GM23338 (cell line): Measurements from ENCODE around the gene PROS1. TPM values are rescaled to one million over a fixed set of nuclear protein-coding genes. Genes with fewer than 3 reads are reported as not detected.

Experiments
- ATAC-seq: fragments of 200-7000 bp; cut with Tn5 transposase; 3 replicates; pipeline ENCODE4 v1.9.1; 2020
- DNase-seq: peaks from one replicate; pipeline ENCODE4 v3.0.0-alpha.2; 2015; ENCODE audit warnings: low spot score
- H2AFZ ChIP-seq: fragments of 200-600 bp; sonication (generic); 2 replicates; pipeline ENCODE4 v1.8.0; 2016; ENCODE audit warnings: antibody characterized with exemption, mild to moderate bottlenecking, moderate library complexity
- H3F3A ChIP-seq: fragments of 200-600 bp; sonication (generic); replicated peaks from 2 replicates; pipeline ENCODE4 v1.8.0; 2017; ENCODE audit warnings: antibody characterized with exemption, mixed run types, low read depth
- H3K27ac ChIP-seq: fragments of 200-600 bp; sonication (generic); 2 replicates; pipeline ENCODE4 v1.6.1; 2016; ENCODE audit warnings: low read depth
- H3K27me3 ChIP-seq: fragments of 200-600 bp; sonication (generic); 2 replicates; pipeline ENCODE4 v1.8.0; 2016; ENCODE audit warnings: mild to moderate bottlenecking, mixed run types, moderate library complexity; ENCODE audit not compliant: insufficient read depth
- H3K36me3 ChIP-seq: fragments of 200-600 bp; sonication (generic); 2 replicates; pipeline ENCODE4 v1.8.0; 2016; ENCODE audit warnings: mild to moderate bottlenecking; ENCODE audit not compliant: insufficient read depth
- H3K4me1 ChIP-seq: fragments of 200-600 bp; sonication (generic); 2 replicates; pipeline ENCODE4 v1.8.0; 2016; ENCODE audit warnings: mild to moderate bottlenecking, moderate library complexity; ENCODE audit not compliant: insufficient read depth
- H3K4me2 ChIP-seq: fragments of 200-600 bp; sonication (generic); 2 replicates; pipeline ENCODE4 v1.7.1; 2017; ENCODE audit warnings: mixed run types
- H3K4me3 ChIP-seq: fragments of 200-600 bp; sonication (generic); 2 replicates; pipeline ENCODE4 v1.6.1; 2016; ENCODE audit warnings: mixed run types
- H3K79me2 ChIP-seq: fragments of 200-600 bp; sonication (generic); replicated peaks from 2 replicates; pipeline ENCODE4 v1.8.0; 2017; ENCODE audit warnings: mild to moderate bottlenecking; ENCODE audit not compliant: insufficient read depth
- H3K9me2 ChIP-seq: fragments of 200-600 bp; sonication (generic); 2 replicates; pipeline ENCODE4 v1.8.0; 2017; ENCODE audit not compliant: insufficient read depth
- H4K20me1 ChIP-seq: fragments of 200-600 bp; sonication (generic); replicated peaks from 2 replicates; pipeline ENCODE4 v1.8.0; 2017; ENCODE audit warnings: mild to moderate bottlenecking; ENCODE audit not compliant: insufficient read depth
- H3K27ac Mint-ChIP-seq: 2 replicates; pipeline ENCODE4 v1.8.0; 2020; ENCODE audit warnings: inconsistent platforms, mild to moderate bottlenecking, moderate library complexity, mixed read lengths
- H3K27me3 Mint-ChIP-seq: 3 replicates; pipeline ENCODE4 v1.8.0; 2022; ENCODE audit warnings: low read depth, mild to moderate bottlenecking, moderate library complexity, mixed read lengths, inconsistent platforms; ENCODE audit not compliant: insufficient read depth, poor library complexity
- H3K36me3 Mint-ChIP-seq: 3 replicates; pipeline ENCODE4 v1.8.0; 2021; ENCODE audit warnings: low read depth, mild to moderate bottlenecking, inconsistent platforms, moderate library complexity, mixed read lengths
- H3K4me1 Mint-ChIP-seq: 3 replicates; pipeline ENCODE4 v1.8.0; 2020; ENCODE audit warnings: mild to moderate bottlenecking, inconsistent platforms, mixed read lengths
- H3K4me3 Mint-ChIP-seq: 3 replicates; pipeline ENCODE4 v1.8.0; 2021; ENCODE audit warnings: moderate library complexity, mild to moderate bottlenecking, inconsistent platforms, mixed read lengths
- H3K9me3 Mint-ChIP-seq: 3 replicates; pipeline ENCODE4 v1.8.0; 2020; ENCODE audit warnings: moderate library complexity, mild to moderate bottlenecking, inconsistent platforms, mixed read lengths
- CTCF ChIP-seq, 2 experiments: fragments of 200-600 bp in 1 of 2; sonication (generic) in 1 of 2; conservative IDR thresholded peaks; 2 replicates each; pipeline versions ENCODE4 v1.5.1 to v1.6.1; 2016 to 2017; ENCODE audit warnings: antibody characterized with exemption in 2 of 2, low read depth in 2 of 2, mild to moderate bottlenecking in 2 of 2, moderate library complexity in 1 of 2
- ETS1 ChIP-seq: IDR thresholded peaks from 2 replicates; pipeline ENCODE4 v1.6.1; 2016; ENCODE audit warnings: antibody characterized with exemption
- EZH2phosphoT487 ChIP-seq: fragments of 200-600 bp; sonication (generic); IDR thresholded peaks from one replicate; pipeline ENCODE4 v1.8.1; 2018; ENCODE audit warnings: antibody characterized with exemption; ENCODE audit not compliant: unreplicated experiment
- POLR2AphosphoS5 ChIP-seq: IDR thresholded peaks from 2 replicates; pipeline ENCODE4 v1.6.1; 2016; ENCODE audit warnings: antibody characterized with exemption, low read depth
- ZNF114 ChIP-seq: fragments of 250-450 bp; sonication (Bioruptor Pico); IDR thresholded peaks from 2 replicates; pipeline ENCODE4 v1.5.0; 2020; ENCODE audit warnings: mild to moderate bottlenecking, moderate library complexity
- ZNF331 ChIP-seq: fragments of 250-450 bp; sonication (Bioruptor Pico); IDR thresholded peaks from 2 replicates; pipeline ENCODE4 v1.5.0; 2020; ENCODE audit warnings: low read depth, mild to moderate bottlenecking, moderate library complexity
- ZNF462 ChIP-seq: fragments of 250-450 bp; sonication (Bioruptor Pico); IDR thresholded peaks from 2 replicates; pipeline ENCODE4 v1.5.0; 2020; ENCODE audit warnings: mild to moderate bottlenecking, moderate library complexity
- polyA plus RNA-seq: library from polyadenylated mRNA; unstranded; fragments of >200 nt; fragmentation: Nextera tagmentation; extraction: Ambion mirVana; gene quantifications from 2 replicates; pipeline ENCODE4 v1.2.1, GENCODE V29; 2016
- total RNA-seq: library from RNA; depleted of rRNA; stranded (reverse); fragments of >200 nt; shearing (Covaris generic); gene quantifications from 2 replicates; pipeline ENCODE4 v1.2.3, GENCODE V29; 2014

Gene PROS1
- total and polyA plus RNA-seq, 2 experiments from 2014 or later: 1.8 to 4.1 TPM

GRCh38 chr3:93989241-93989640 lies 15.5 kb upstream of the PROS1 start (continued):
- TF ChIP-seq ZNF462 (CRISPR knock-in tag) (no peak), ETS1 (no peak), ZNF331 (no peak)

GRCh38 chr3:93988764-93989163 lies 15.1 kb upstream of the PROS1 start:
- no peaks in the 10 kb centered on the region for H3K27me3 ChIP-seq
- Mint-ChIP-seq H3K27me3 (no peaks in the 10 kb centered on the region), H3K36me3 (no peaks in the 10 kb centered on the region), H3K27ac (no peak overlapping the region; the same call in 1 of the 2 replicates), H3K4me3 (no peak overlapping the region), H3K4me1 (0 out of 3 replicates have a peak, but pooled peaks cover 3% of the 10 kb centered on the region), H3K9me3 (no peaks in the 10 kb centered on the region)
- H2AFZ ChIP-seq: no peak overlapping the region
- peaks cover 3% of the 10 kb centered on the region; the same call in 1 of the 2 replicates for H4K20me1 ChIP-seq
- H3F3A ChIP-seq: no peaks in the 10 kb centered on the region
- ATAC-seq: no peak
- H3K4me3 ChIP-seq: no peak overlapping the region
- H3K36me3 ChIP-seq: no peaks in the 10 kb centered on the region
- H3K9me2 ChIP-seq: no peaks in the 10 kb centered on the region
- peaks cover 37% of the 10 kb centered on the region for H3K79me2 ChIP-seq
- no peak overlapping the region for H3K4me2 ChIP-seq
- peaks cover 6% of the 10 kb centered on the region for H3K4me1 ChIP-seq
- no peak overlapping the region; the same call in 1 of the 2 replicates for H3K27ac ChIP-seq
- DNase-seq: no peak
- TF ChIP-seq ETS1: no peak
- no peak for TF ChIP-seq CTCF (conservative IDR thresholded peaks at IDR 0.05; ENCODE audit: low read depth in 2 of 2)
- no peak for TF ChIP-seq EZH2phosphoT487
- no peak for TF ChIP-seq ZNF114 (CRISPR knock-in tag)
- no peak for TF ChIP-seq POLR2AphosphoS5
